Measurements from ENCODE around the gene EPB41L4B. TPM values are rescaled to one million over a fixed set of nuclear protein-coding genes. Genes with fewer than 3 reads are reported as not detected.
"Not testable (repeated sequence)": the region's sequence is repeated elsewhere in the genome, so short reads cannot be mapped to it uniquely, and the experiment has no call there.

EPB41L4B gene
- total RNA-seq, 1 donor from 2014 or later: 19.3 TPM

DNA sequence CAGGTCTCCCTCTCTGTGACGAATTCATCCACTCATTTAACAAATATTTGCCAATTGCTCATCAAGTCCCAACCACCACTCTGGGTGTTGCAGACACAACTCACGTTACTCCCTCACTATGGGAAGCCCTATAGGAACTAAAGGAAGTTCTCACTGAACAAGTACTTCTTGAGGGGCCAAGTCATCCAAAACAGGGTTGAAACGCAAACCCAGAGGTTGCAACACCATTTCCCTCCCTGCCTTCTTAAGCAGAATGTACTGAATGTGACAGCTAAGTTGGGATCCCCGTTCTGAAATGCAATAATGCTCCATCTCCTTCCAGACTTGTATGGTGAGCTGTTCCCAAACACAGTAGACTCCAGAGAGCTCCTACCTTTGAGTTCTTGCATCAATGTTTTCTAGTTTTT lies 34.3 kb downstream of the EPB41L4B start:
- no peaks in the 10 kb centered on the region for H3K27me3 Mint-ChIP-seq (ENCODE audit: unreplicated experiment)
- no peak for DNase-seq (ENCODE audit: extremely low spot score, unreplicated experiment)
- peaks cover 4% of the 10 kb centered on the region for H3K36me3 Mint-ChIP-seq (ENCODE audit: unreplicated experiment)
- TF ChIP-seq, protein P1, sequence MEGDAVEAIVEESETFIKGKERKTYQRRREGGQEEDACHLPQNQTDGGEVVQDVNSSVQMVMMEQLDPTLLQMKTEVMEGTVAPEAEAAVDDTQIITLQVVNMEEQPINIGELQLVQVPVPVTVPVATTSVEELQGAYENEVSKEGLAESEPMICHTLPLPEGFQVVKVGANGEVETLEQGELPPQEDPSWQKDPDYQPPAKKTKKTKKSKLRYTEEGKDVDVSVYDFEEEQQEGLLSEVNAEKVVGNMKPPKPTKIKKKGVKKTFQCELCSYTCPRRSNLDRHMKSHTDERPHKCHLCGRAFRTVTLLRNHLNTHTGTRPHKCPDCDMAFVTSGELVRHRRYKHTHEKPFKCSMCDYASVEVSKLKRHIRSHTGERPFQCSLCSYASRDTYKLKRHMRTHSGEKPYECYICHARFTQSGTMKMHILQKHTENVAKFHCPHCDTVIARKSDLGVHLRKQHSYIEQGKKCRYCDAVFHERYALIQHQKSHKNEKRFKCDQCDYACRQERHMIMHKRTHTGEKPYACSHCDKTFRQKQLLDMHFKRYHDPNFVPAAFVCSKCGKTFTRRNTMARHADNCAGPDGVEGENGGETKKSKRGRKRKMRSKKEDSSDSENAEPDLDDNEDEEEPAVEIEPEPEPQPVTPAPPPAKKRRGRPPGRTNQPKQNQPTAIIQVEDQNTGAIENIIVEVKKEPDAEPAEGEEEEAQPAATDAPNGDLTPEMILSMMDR (IDR thresholded peaks at IDR 0.05): no peak
- peaks cover 10% of the 10 kb centered on the region for H3K4me1 Mint-ChIP-seq (ENCODE audit: unreplicated experiment)
- H3K9me3 Mint-ChIP-seq (ENCODE audit: unreplicated experiment): no peaks in the 10 kb centered on the region
- no peak overlapping the region for H3K4me3 Mint-ChIP-seq (ENCODE audit: unreplicated experiment)
- no peak overlapping the region for H3K27ac Mint-ChIP-seq (ENCODE audit: unreplicated experiment)

DNA sequence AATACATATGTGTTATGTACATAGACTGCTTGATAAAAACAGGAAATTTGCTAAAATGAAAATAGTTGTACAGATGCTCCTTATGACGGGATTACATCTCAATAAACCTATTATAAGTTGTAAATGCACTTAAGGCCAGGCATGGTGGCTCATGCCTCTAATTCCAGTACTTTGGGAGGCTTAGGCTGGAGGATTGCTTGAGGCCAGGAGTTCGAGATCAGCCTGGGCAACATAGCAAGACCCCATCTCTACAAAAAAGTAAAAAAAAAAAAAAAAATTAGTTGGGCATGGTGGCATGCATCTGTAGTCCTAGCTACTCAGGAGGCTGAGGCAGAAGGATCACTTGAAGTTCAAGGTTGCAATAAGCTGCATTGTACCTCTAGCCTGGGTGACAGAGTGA lies 37.2 kb downstream of the EPB41L4B start:
- not testable (repeated sequence) for H3K27ac Mint-ChIP-seq (ENCODE audit: unreplicated experiment); H3K27me3 Mint-ChIP-seq (ENCODE audit: unreplicated experiment); H3K9me3 Mint-ChIP-seq (ENCODE audit: unreplicated experiment); H3K36me3 Mint-ChIP-seq (ENCODE audit: unreplicated experiment); H3K4me3 Mint-ChIP-seq (ENCODE audit: unreplicated experiment); DNase-seq (ENCODE audit: extremely low spot score, unreplicated experiment)
- peaks cover 10% of the 10 kb centered on the region for H3K4me1 Mint-ChIP-seq (ENCODE audit: unreplicated experiment)

DNA sequence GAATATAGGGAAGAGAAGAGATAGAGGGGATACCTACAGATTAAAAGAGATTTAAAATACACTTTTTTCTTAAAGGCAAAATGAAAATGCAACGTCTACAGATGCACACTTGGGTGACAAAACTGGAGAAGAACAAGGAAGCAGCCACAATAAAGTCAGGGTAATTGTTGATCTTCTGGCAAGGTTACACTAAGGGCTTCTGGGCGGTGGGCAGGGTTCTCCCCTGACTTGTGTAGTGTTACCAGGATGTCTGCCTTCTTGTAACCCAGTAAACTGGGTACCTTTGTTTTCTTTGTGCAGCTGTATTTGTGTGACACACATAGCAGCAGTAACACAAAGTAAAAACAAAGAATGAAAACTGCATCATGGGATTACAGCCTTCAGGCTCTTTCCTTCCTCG lies 37.8 kb downstream of the EPB41L4B start:
- Mint-ChIP-seq H3K4me1 (ENCODE audit: unreplicated experiment) (peaks cover 10% of the 10 kb centered on the region), H3K27ac (ENCODE audit: unreplicated experiment) (no peak overlapping the region), H3K9me3 (ENCODE audit: unreplicated experiment) (no peaks in the 10 kb centered on the region), H3K36me3 (ENCODE audit: unreplicated experiment) (peaks cover 4% of the 10 kb centered on the region), H3K4me3 (ENCODE audit: unreplicated experiment) (no peak overlapping the region), H3K27me3 (ENCODE audit: unreplicated experiment) (no peaks in the 10 kb centered on the region)
- no peak for DNase-seq (ENCODE audit: extremely low spot score, unreplicated experiment)
- TF ChIP-seq, protein P1 (IDR thresholded peaks at IDR 0.05): no peak

DNA sequence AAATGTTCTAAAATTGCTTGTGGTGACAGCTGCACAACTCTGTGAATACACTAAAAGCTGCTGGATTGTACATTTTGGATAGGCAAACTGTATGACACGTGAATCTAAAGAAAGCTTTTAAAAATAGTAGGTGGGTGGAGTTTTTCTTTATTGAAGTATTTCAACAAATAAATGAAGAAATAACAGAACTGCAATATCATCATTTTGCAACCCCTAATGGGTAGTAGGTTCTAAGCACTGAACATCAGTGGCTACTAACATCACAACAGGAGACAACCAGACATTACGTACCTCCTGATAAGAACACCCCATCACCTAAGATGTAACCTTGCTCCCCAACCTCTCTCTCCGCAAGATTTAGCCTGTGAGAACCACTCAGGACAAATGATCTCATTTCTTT lies 38.6 kb downstream of the EPB41L4B start:
- Mint-ChIP-seq H3K4me3 (ENCODE audit: unreplicated experiment) (no peak overlapping the region), H3K9me3 (ENCODE audit: unreplicated experiment) (no peaks in the 10 kb centered on the region), H3K36me3 (ENCODE audit: unreplicated experiment) (peaks cover 11% of the 10 kb centered on the region), H3K27ac (ENCODE audit: unreplicated experiment) (no peak overlapping the region), H3K4me1 (ENCODE audit: unreplicated experiment) (peaks cover 9% of the 10 kb centered on the region), H3K27me3 (ENCODE audit: unreplicated experiment) (no peaks in the 10 kb centered on the region)
- TF ChIP-seq, protein P1 (IDR thresholded peaks at IDR 0.05): no peak
- no peak for DNase-seq (ENCODE audit: extremely low spot score, unreplicated experiment)

DNA sequence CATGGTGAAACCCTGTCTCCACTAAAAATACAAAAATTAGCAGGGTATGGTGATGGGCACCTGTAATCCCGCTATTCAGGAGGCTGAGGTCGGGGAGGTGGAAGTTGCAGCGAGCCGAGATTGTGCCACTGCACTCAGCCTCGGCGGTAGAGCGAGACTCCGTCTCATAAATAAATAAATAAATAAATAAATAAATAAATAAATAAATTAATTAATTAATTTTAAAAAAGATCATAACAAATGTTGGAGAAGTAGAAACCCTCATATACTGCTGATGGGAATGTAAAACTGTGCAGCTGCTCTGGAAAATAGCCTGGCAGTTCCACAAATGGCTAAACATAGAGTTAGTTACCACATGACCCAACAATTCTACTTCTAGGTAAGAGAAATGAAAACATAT lies 39.3 kb downstream of the EPB41L4B start:
- TF ChIP-seq, protein P1 (IDR thresholded peaks at IDR 0.05): no peak
- no peaks in the 10 kb centered on the region for H3K9me3 Mint-ChIP-seq (ENCODE audit: unreplicated experiment)
- H3K36me3 Mint-ChIP-seq (ENCODE audit: unreplicated experiment): peaks cover 13% of the 10 kb centered on the region
- no peaks in the 10 kb centered on the region for H3K27me3 Mint-ChIP-seq (ENCODE audit: unreplicated experiment)
- DNase-seq (ENCODE audit: extremely low spot score, unreplicated experiment): no peak
- H3K4me1 Mint-ChIP-seq (ENCODE audit: unreplicated experiment): peaks cover 3% of the 10 kb centered on the region
- no peak overlapping the region for H3K27ac Mint-ChIP-seq (ENCODE audit: unreplicated experiment)
- no peak overlapping the region for H3K4me3 Mint-ChIP-seq (ENCODE audit: unreplicated experiment)

DNA sequence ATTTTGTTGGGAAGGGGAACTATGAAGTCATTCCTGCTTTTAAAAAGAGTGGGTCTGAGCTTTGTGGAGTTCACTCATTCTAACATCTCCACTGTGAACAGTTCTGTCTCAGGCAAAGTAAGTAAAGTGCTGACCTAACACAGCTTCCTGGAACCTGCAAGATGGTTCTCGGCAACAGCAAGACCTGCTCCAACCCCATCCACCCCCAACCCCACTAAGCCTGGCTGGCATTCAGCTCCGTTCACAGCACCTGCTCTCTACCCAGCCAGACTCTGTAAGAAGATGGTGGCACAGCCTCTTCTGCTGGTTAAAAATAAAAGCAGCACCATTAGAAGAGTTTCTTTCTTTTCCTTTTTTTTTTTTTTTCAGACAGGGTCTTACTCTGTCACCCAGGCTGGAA lies 42.0 kb downstream of the EPB41L4B start:
- TF ChIP-seq, protein P1 (IDR thresholded peaks at IDR 0.05): no peak
- H3K9me3 Mint-ChIP-seq (ENCODE audit: unreplicated experiment): no peaks in the 10 kb centered on the region
- H3K4me1 Mint-ChIP-seq (ENCODE audit: unreplicated experiment): peaks cover 11% of the 10 kb centered on the region
- no peak overlapping the region for H3K4me3 Mint-ChIP-seq (ENCODE audit: unreplicated experiment)
- H3K27me3 Mint-ChIP-seq (ENCODE audit: unreplicated experiment): no peaks in the 10 kb centered on the region
- no peak overlapping the region for H3K27ac Mint-ChIP-seq (ENCODE audit: unreplicated experiment)
- DNase-seq (ENCODE audit: extremely low spot score, unreplicated experiment): no peak
- H3K36me3 Mint-ChIP-seq (ENCODE audit: unreplicated experiment): peaks cover 13% of the 10 kb centered on the region
